HepG2 (cell line): ENCODE results near the gene LIN28A. TPM values are rescaled to one million over a fixed set of nuclear protein-coding genes. Genes with fewer than 3 reads are reported as not detected.
A peak's percentile ranks its signal among the peaks of the same experiment; 100 is the strongest.

ENCODE experiments used
- CBX5 ChIP-seq: sonication (generic); formaldehyde crosslinking; IDR thresholded peaks from 2 replicates; pipeline ENCODE4 v1.4.0; 2020; ENCODE audit warnings: missing genetic modification reagents, borderline replicate concordance
- CCAR2 ChIP-seq: fragments of 200-400 bp; formaldehyde crosslinking; optimal IDR thresholded peaks from 2 replicates; pipeline ENCODE3; 2018; ENCODE audit warnings: low read depth, mild to moderate bottlenecking, low read length, moderate library complexity
- ELF4 ChIP-seq: sonication (generic); formaldehyde crosslinking; IDR thresholded peaks from 2 replicates; pipeline ENCODE4 v1.5.0; 2020; ENCODE audit warnings: missing genetic modification reagents, mild to moderate bottlenecking, moderate library complexity, borderline replicate concordance
- FLYWCH1 ChIP-seq: sonication (generic); formaldehyde crosslinking; IDR thresholded peaks from 2 replicates; pipeline ENCODE4 v1.8.1; 2023; ENCODE audit warnings: mild to moderate bottlenecking, missing genetic modification reagents
- GLMP ChIP-seq: sonication (generic); formaldehyde crosslinking; IDR thresholded peaks from 2 replicates; pipeline ENCODE4 v1.9.0; 2021; ENCODE audit warnings: missing genetic modification reagents, mild to moderate bottlenecking, borderline replicate concordance
- MED8 ChIP-seq: sonication (generic); formaldehyde crosslinking; IDR thresholded peaks from 2 replicates; pipeline ENCODE4 v1.8.1; 2023; ENCODE audit warnings: mild to moderate bottlenecking, missing genetic modification reagents; ENCODE audit not compliant: insufficient replicate concordance
- ONECUT2 ChIP-seq: sonication (generic); formaldehyde crosslinking; IDR thresholded peaks from 2 replicates; pipeline ENCODE4 v1.4.0; 2020; ENCODE audit warnings: missing genetic modification reagents
- PHF5A ChIP-seq: IDR thresholded peaks from one replicate; pipeline ENCODE4 v1.6.1; 2018; ENCODE audit warnings: low read depth, missing genetic modification reagents; ENCODE audit not compliant: unreplicated experiment
- POLR2AphosphoS5 ChIP-seq: IDR thresholded peaks from 2 replicates; pipeline ENCODE4 v1.6.1; 2012; ENCODE audit warnings: low read depth, low read length
- RFX5 ChIP-seq: IDR thresholded peaks from 2 replicates; pipeline ENCODE4 v1.6.1; 2011; ENCODE audit warnings: low read depth, low read length, improper control_type of control experiment
- SMAD1 ChIP-seq: sonication (generic); formaldehyde crosslinking; IDR thresholded peaks from 2 replicates; pipeline ENCODE4 v1.4.0; 2020; ENCODE audit warnings: missing genetic modification reagents, low read depth, mild to moderate bottlenecking, borderline replicate concordance
- SNAPC4 ChIP-seq: sonication (generic); formaldehyde crosslinking; IDR thresholded peaks from 2 replicates; pipeline ENCODE4 v1.4.0; 2020; ENCODE audit warnings: mild to moderate bottlenecking, missing genetic modification reagents
- TEAD3 ChIP-seq: optimal IDR thresholded peaks from 2 replicates; pipeline ENCODE3; 2016; ENCODE audit warnings: borderline replicate concordance
- YY1 ChIP-seq: IDR thresholded peaks from 2 replicates; pipeline ENCODE4 v1.6.1; 2011; ENCODE audit warnings: low read length, low read depth, moderate library complexity, mild to moderate bottlenecking; ENCODE audit not compliant: insufficient read depth, insufficient replicate concordance
- ZFP36L1 ChIP-seq: sonication (generic); formaldehyde crosslinking; IDR thresholded peaks from 2 replicates; pipeline ENCODE4 v1.8.0; 2022; ENCODE audit warnings: mild to moderate bottlenecking, missing genetic modification reagents, moderate library complexity
- ZIK1 ChIP-seq: sonication (generic); formaldehyde crosslinking; IDR thresholded peaks from 2 replicates; pipeline ENCODE4 v1.5.0; 2020; ENCODE audit warnings: mild to moderate bottlenecking, low read depth, missing genetic modification reagents, borderline replicate concordance
- ZNF281 ChIP-seq: sonication (generic); formaldehyde crosslinking; IDR thresholded peaks from 2 replicates; pipeline ENCODE4 v1.4.0; 2020; ENCODE audit warnings: missing genetic modification reagents, borderline replicate concordance
- ZNF296 ChIP-seq: sonication (generic); formaldehyde crosslinking; conservative IDR thresholded peaks from 2 replicates; pipeline ENCODE4 v1.5.0; 2020; ENCODE audit warnings: mild to moderate bottlenecking, missing genetic modification reagents
- ZNF614 ChIP-seq: IDR thresholded peaks from 2 replicates; pipeline ENCODE4 v1.6.1; 2018; ENCODE audit warnings: missing biosample characterization, missing genetic modification reagents, inconsistent platforms, borderline replicate concordance
- polyA plus RNA-seq, 8 experiments: library from polyadenylated mRNA; depleted of rRNA in 3 of 8; stranded (reverse) in 7 of 8; unstranded in 1 of 8; fragments of >200 nt; fragmentation: Illumina TruSeq in 4 of 8; extraction: Trizol in 4 of 8; gene quantifications; 2 replicates each; pipeline versions ENCODE4 v1.2.1 to v1.2.3, GENCODE V29; 2011 to 2016; ENCODE audit warnings: low read depth in 4 of 8, missing spikeins in 1 of 8, mixed read lengths in 1 of 8; ENCODE audit not compliant: insufficient read depth in 1 of 8
- total RNA-seq, 5 experiments: library from RNA; depleted of rRNA; stranded (reverse); fragments of >200 nt; fragmentation: Illumina TruSeq; extraction: Trizol; gene quantifications; 2 replicates each; pipeline ENCODE4 v1.2.3, GENCODE V29; 2016; ENCODE audit warnings: low read depth in 1 of 5
- TF ChIP-seq, protein P1 (sequence below): sonication (generic); formaldehyde crosslinking; IDR thresholded peaks from 2 replicates; pipeline ENCODE4 v1.9.0; 2021; ENCODE audit warnings: missing genetic modification reagents, mild to moderate bottlenecking, borderline replicate concordance

The LIN28A gene
- total and polyA plus RNA-seq, 2 of the 13 experiments (the other 11 are each of a cell fraction or from before 2014, with no cell fraction given): not detected

DNA sequence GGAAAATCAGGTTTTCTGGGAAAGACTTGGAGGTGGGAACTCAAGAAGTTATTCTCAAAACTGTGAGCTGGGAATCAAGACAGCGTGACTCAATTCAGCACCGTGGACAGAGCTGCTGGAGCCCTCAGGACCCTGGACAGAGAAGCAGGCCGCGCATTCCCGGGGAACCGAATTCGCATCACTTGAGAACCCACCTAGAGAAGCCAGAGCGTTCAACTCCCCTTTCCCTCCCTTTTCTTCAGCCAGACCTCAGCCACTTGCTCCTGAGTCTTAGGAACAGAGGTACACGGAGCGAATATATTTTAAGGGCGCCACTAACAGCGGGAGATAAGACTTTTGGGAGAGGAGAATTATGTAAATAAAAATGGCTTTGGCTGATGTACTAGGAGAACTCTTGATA lies 2.0 kb upstream of the LIN28A start (continued):
- peak; percentile 32; the same call in 1 of the 2 replicates for TF ChIP-seq RFX5
- TF ChIP-seq PHF5A (CRISPR knock-in tag): peak; percentile 100
- TF ChIP-seq FLYWCH1: peak; percentile 99
- peak; percentile 100 for TF ChIP-seq CBX5 (CRISPR knock-in tag)
- peak; percentile 100 for TF ChIP-seq ZNF296
- peak; percentile 98 for TF ChIP-seq ZNF281
- peak; percentile 70 for TF ChIP-seq MED8 (CRISPR knock-in tag)
- TF ChIP-seq, protein P1, sequence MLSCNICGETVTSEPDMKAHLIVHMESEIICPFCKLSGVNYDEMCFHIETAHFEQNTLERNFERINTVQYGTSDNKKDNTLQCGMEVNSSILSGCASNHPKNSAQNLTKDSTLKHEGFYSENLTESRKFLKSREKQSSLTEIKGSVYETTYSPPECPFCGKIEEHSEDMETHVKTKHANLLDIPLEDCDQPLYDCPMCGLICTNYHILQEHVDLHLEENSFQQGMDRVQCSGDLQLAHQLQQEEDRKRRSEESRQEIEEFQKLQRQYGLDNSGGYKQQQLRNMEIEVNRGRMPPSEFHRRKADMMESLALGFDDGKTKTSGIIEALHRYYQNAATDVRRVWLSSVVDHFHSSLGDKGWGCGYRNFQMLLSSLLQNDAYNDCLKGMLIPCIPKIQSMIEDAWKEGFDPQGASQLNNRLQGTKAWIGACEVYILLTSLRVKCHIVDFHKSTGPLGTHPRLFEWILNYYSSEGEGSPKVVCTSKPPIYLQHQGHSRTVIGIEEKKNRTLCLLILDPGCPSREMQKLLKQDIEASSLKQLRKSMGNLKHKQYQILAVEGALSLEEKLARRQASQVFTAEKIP (CRISPR knock-in tag): peak; percentile 98
- peak; percentile 96 for TF ChIP-seq TEAD3
- TF ChIP-seq YY1: no peak
- peak; percentile 99 for TF ChIP-seq GLMP (CRISPR knock-in tag)
- TF ChIP-seq CCAR2: no peak
- no peak for TF ChIP-seq POLR2AphosphoS5
- TF ChIP-seq ONECUT2: peak; percentile 96
- peak; percentile 100 for TF ChIP-seq ELF4 (CRISPR knock-in tag)
- peak; percentile 100 for TF ChIP-seq ZFP36L1
- peak; percentile 99 for TF ChIP-seq SNAPC4 (CRISPR knock-in tag)
- peak; percentile 100 for TF ChIP-seq ZNF614 (CRISPR knock-in tag)
- TF ChIP-seq SMAD1 (CRISPR knock-in tag): peak; percentile 99
- peak; percentile 100 for TF ChIP-seq ZIK1
